ENCODE results near the gene PXYLP1. TPM values are rescaled to one million over a fixed set of nuclear protein-coding genes. Genes with fewer than 3 reads are reported as not detected.
A peak's percentile ranks its signal among the peaks of the same experiment; 100 is the strongest.

PXYLP1 gene
- total and polyA plus RNA-seq, 10 of the 15 experiments (the other 5 are each of a cell fraction or from before 2014, with no cell fraction given), result 0.06 to 1.7 (median 0.35) TPM

DNA sequence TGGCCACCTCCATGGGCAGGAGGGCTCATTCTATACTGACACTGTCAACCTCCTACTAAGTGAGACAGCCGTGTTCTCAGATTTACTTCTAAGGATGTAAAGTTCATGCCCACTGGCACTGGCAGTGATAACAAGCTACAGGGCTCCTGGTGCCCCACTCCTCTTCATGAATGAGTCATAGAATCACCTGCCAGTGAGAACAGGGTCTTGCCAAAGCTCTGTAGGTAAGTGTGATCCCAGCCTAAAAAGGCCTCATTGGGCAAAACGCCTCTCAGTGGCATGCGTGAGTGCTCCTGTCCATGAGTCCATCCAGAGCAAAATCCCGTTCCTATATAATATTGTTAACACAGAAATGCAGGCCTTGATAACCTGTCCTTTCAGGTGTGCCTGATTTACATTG, 17.4 kb downstream of the PXYLP1 start (continued):
- TF ChIP-seq CEBPZ (IDR thresholded peaks at IDR 0.05; ENCODE audit: low read depth, low read length), result no peak
- no peak for TF ChIP-seq ZNF24 (IDR thresholded peaks at IDR 0.05)
- TF ChIP-seq, protein P1, sequence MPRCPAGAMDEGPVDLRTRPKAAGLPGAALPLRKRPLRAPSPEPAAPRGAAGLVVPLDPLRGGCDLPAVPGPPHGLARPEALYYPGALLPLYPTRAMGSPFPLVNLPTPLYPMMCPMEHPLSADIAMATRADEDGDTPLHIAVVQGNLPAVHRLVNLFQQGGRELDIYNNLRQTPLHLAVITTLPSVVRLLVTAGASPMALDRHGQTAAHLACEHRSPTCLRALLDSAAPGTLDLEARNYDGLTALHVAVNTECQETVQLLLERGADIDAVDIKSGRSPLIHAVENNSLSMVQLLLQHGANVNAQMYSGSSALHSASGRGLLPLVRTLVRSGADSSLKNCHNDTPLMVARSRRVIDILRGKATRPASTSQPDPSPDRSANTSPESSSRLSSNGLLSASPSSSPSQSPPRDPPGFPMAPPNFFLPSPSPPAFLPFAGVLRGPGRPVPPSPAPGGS (IDR thresholded peaks at IDR 0.05; ENCODE audit: borderline replicate concordance, insufficient read depth, low read depth, low read length, poor library complexity, severe bottlenecking), result no peak

- DNase-seq (ENCODE audit: low read depth, low spot score) (no peak), ATAC-seq (peak; percentile 45; the same call in 2 of the 3 replicates), FAIRE-seq (peak; percentile 23)
- Histone ChIP-seq H3K9ac (ENCODE audit: control insufficient read depth, insufficient read depth, low read length) (no peak overlapping the region), H3K4me2 (ENCODE audit: control insufficient read depth, insufficient read depth) (no peak overlapping the region), H3K79me2 (ENCODE audit: control insufficient read depth, insufficient read depth, low read length) (no peaks in the 10 kb centered on the region), H3K4me3 (no peak overlapping the region), H3K9me3 (replicated peaks; ENCODE audit: control insufficient read depth, insufficient read depth, low read length) (no peaks in the 10 kb centered on the region), H2AFZ (ENCODE audit: control insufficient read depth, low read depth, low read length) (no peak overlapping the region), H3K4me1 (ENCODE audit: control insufficient read depth, insufficient read depth, low read length) (no peaks in the 10 kb centered on the region), H4K20me1 (ENCODE audit: control insufficient read depth, insufficient read depth) (no peaks in the 10 kb centered on the region), H3K27me3 (replicated peaks in 1 of 2; ENCODE audit: control insufficient read depth in 2 of 2, insufficient read depth in 2 of 2, low read length in 1 of 2) (no peaks in the 10 kb centered on the region; a peak in 1 of 4 replicates), H3K36me3 (ENCODE audit: control insufficient read depth in 2 of 2, insufficient read depth in 2 of 2, low read length in 1 of 2) (no peaks in the 10 kb centered on the region), H3K27ac (ENCODE audit: control insufficient read depth, insufficient read depth) (no peak overlapping the region)
- 29% methylated on average over 5 of the region's 5 CpGs for WGBS (ENCODE audit: insufficient coverage, insufficient replicate concordance, low lambda C conversion rate, missing lambda C conversion rate)
- ChIA-PET SMC1A (ENCODE audit: uncharacterized antibody, unreplicated experiment) (no interaction called here), RAD21 (ENCODE audit: unreplicated experiment) (no interaction called here), POLR2A (no interaction called here), CTCF (interaction anchor here (1.1 kb wide), 1 partner anchor 19 kb away, joined by 3 read pairs; the partner anchor contains the start of gene PXYLP1)
- BruUV-seq (replicated peaks), result no TSS peak
- intact Hi-C loops (cut with micrococcal nuclease; ENCODE audit: unreplicated experiment), result no loop called here
- in situ Hi-C loops (cut with MboI), result no loop called here
- TF ChIP-seq, protein P2, sequence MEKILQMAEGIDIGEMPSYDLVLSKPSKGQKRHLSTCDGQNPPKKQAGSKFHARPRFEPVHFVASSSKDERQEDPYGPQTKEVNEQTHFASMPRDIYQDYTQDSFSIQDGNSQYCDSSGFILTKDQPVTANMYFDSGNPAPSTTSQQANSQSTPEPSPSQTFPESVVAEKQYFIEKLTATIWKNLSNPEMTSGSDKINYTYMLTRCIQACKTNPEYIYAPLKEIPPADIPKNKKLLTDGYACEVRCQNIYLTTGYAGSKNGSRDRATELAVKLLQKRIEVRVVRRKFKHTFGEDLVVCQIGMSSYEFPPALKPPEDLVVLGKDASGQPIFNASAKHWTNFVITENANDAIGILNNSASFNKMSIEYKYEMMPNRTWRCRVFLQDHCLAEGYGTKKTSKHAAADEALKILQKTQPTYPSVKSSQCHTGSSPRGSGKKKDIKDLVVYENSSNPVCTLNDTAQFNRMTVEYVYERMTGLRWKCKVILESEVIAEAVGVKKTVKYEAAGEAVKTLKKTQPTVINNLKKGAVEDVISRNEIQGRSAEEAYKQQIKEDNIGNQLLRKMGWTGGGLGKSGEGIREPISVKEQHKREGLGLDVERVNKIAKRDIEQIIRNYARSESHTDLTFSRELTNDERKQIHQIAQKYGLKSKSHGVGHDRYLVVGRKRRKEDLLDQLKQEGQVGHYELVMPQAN (conservative IDR thresholded peaks at IDR 0.05), result no peak
- TF ChIP-seq FOXM1 (IDR thresholded peaks at IDR 0.05; ENCODE audit: low read depth, low read length) (no peak), POLR2AphosphoS5 (IDR thresholded peaks at IDR 0.05; ENCODE audit: low read length) (no peak), USF1 (IDR thresholded peaks at IDR 0.05; ENCODE audit: borderline replicate concordance, extremely low read length, insufficient read depth, low read depth, low read length) (peak; percentile 53), SMAD1 (IDR thresholded peaks at IDR 0.05; ENCODE audit: low read depth, partially characterized antibody) (no peak)
- TF ChIP-seq, protein P3, sequence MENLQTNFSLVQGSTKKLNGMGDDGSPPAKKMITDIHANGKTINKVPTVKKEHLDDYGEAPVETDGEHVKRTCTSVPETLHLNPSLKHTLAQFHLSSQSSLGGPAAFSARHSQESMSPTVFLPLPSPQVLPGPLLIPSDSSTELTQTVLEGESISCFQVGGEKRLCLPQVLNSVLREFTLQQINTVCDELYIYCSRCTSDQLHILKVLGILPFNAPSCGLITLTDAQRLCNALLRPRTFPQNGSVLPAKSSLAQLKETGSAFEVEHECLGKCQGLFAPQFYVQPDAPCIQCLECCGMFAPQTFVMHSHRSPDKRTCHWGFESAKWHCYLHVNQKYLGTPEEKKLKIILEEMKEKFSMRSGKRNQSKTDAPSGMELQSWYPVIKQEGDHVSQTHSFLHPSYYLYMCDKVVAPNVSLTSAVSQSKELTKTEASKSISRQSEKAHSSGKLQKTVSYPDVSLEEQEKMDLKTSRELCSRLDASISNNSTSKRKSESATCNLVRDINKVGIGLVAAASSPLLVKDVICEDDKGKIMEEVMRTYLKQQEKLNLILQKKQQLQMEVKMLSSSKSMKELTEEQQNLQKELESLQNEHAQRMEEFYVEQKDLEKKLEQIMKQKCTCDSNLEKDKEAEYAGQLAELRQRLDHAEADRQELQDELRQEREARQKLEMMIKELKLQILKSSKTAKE (IDR thresholded peaks at IDR 0.05; ENCODE audit: low read depth, poor library complexity, severe bottlenecking), result no peak
These were observed 18.7 kb downstream of the PXYLP1 start for GRCh38 chr3:141250342-141250741.

Measured in GM12878 (cell line).